Stimulated activated CD4-positive, alpha-beta T cell treated with anti-CD3 and anti-CD28 coated beads, Interleukin-1b, Interleukin-23, amount 100 ng/mL, for 24 hours (primary cell): ENCODE data around the gene DAZAP1.
"Not testable (repeated sequence)": the region's sequence is repeated elsewhere in the genome, so short reads cannot be mapped to it uniquely, and the experiment has no call there.

Experiments
- DNase-seq, 4 experiments: peaks; one replicate each; pipeline ENCODE4 v3.0.0-alpha.2; 2020; ENCODE audit warnings: low read depth in 4 of 4, low spot score in 1 of 4

Gene DAZAP1

DNA sequence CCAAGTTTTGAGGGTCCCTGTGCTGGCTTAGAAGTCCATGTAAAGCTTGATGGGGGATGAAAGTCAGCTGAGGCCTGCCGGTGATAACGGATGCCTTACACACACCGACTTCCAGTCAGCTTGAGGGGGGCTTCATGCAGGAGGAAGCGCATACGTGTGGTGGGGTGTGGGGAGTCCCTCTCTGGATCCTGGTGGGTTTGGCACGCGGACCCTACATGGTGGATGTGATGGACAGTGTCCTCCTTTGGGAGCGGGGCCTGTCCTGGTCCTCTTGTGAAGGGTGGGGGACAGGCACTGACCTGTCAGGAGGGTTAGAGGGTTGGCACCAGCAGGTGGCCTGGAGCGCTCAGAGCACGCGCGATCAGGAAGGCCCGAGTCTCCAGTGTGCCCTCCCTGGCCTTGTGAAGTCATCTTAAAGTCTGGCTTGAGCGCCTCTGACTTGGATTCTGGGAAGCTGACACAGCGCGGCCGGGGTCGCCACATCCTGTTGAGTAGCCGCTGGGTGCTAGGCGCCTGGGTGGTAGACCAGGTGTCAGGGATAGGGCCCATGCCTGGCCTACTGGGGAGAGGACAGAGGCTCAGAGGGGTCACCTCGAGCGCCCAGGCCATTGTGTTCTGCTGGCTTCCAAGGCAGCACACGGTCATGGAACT, 2.9 kb downstream of the DAZAP1 start:
- DNase-seq, result no peak

GRCh38 chr19:1410789-1411188, 3.4 kb downstream of the DAZAP1 start:
- DNase-seq, result no peak

DNA sequence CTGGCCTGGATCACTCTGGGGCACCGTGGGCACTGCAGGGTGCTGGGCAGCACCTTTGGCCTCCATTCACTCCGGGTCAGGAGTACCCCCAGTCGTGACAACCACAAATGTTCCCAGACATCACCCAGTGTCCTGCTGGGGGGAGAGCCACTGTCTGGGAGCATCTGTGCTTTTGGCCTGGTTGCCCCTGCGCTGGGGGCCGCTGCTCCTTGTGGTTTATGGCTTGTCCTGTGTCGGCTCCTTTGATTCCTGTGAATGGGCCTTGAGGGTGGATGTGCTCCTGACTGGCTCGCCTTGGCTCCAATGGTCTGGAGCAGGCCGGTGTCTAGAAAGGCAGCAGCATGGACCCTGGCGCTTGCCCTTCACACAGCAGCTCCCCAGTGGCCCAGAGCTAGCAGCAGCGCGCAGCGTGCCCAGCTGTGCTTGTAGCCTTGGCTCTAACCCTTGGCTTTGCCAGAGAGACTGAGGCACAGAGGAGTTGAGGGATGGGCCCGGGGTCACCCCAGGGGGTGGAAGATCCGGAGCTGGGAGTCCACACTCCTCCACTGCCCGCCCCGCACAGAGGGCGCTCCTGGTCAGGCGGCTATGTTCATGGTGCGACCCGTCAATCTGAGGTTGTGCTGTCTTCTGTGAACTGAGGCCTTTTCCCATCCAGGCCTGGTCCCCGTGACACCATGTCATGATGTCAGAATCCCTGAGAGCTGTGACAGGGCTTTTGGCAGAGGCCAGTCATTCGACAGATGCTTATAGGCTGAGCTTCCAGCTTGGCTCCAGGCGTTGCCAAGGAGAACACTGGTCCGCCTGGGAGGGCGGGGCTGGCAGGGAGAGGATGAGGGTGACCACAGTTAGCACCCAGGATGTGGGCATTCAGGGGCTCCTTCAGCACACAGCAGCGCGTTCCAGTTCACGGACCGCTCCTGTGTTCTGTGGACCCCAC, 4.1 kb downstream of the DAZAP1 start:
- no peak for DNase-seq

GRCh38 chr19:1412323-1412923, 5.0 kb downstream of the DAZAP1 start:
- no peak for DNase-seq

DNA sequence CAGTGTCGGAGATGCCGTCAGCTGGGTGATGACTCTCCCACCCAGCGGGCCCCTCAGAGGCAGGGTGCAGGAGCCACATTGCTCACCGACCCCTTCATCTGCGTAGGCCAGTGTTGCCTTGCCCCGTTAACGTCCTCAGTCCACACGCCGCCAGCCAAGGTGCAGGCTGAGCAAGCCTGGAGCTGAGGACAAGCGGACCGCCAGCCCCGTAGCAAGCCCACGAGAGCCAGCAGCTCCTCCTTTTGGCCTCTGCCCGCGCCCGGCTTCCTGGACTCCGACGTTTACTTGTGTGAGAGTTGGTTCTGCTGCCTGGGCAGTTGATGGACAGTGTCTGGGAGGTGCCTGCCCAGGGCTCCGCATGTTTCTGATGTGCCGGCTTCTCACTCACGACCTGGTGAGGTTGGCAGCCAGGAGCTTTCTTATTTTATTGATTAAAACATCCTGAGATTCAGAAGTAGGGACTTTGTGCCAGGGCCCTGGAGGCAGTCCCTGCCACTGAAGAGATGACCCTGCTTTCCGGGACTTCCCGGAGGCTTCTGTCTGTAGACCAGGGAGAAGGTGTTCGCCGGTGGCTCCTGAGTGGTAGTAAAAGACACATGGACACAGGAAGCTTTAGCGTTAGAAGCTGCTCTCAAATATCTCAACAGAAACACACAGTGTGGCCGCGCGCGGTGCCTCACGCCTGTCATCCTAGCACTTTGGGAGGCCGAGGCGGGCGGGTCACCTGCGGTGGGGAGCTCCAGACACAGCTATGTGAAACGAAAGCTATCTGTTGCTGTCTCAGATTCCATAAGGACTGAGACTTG, 5.8 kb downstream of the DAZAP1 start:
- no peak for DNase-seq

GRCh38 chr19:1416014-1416841, 8.8 kb downstream of the DAZAP1 start:
- DNase-seq, result no peak

DNA sequence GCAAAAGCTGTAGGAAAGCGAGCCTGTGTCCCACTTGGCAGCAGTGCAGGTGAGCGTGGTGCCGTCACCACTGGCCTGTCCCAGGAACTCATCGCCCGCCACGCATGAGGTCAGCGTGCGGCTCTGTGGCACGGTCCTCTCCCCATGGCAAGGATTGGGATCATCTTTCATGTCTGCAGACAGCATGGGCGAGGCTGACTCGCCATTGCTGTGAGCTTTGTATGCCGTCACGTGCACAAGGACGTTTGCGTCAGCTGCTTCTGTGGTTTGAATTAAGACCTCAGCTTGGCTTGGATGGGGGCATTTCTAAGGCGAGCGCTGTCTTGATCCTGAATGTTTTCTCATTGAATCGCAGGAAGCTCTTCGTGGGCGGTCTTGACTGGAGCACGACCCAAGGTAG, 9.8 kb downstream of the DAZAP1 start:
- DNase-seq, result no peak

GRCh38 chr19:1417681-1418495, 10.5 kb downstream of the DAZAP1 start:
- DNase-seq, result no peak

GRCh38 chr19:1418496-1418775, 11.1 kb downstream of the DAZAP1 start:
- DNase-seq, result no peak

DNA sequence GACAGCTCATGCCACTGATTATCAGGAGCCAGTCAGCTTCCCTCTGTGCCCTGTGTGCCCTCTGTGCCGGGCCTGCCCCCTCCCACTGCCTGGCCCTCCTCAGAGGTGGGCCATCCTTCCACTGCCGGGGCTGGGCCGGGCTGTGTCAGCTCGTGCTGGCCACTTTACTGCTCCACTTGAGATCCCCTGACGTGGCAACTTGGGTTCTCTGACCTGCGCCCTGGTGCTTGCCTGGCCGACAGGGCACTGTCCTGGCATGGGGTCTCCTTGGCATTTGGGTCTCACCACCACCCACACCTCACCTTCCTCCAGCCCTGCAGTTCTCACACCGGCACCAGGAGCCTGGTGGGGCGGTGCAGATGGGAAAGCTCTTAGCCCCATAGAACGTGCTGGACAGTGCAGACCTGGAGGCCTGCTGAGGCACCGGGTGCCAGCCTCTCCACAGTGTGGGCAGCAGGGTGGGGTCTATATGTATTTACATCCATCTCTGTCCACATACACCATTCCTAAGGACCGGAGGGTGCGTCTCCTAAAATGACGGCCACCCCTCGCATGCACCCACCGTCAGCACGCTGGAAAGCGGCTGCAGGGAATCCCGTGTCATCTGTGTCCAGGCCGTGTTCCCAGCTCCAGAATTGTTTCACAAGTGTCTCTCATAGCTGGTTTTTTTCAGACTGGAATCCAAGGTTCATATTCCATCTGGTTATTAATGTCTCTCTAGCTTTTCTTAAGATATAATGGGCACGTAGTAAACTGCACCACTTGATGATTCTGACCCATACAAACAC, 11.8 kb downstream of the DAZAP1 start:
- no peak for DNase-seq

- DNase-seq, result not testable (repeated sequence)
Observed at GRCh38 chr19:1420085-1420484, 12.7 kb downstream of the DAZAP1 start.

- DNase-seq, result no peak
Observed at GRCh38 chr19:1420590-1420989, 13.2 kb downstream of the DAZAP1 start.

- DNase-seq, result no peak
Observed at GRCh38 chr19:1421218-1421957, 14.0 kb downstream of the DAZAP1 start.

DNA sequence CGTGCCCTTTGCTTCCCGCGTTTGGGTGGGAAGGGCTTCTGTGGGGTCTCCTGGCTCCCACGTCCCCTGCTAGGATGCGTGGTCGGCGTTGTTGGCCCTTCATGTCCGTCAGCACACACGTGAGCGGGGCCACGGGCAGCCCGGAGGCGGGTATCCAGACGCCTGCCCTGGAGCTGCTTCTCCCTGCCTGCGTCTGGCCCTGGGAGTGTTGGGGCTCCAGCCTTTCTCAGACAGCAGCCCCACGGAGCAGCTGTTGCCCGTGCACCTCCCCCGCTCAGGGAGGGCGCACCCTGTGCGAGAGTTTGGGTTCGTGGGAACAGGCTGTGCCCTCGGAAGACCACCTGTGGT, 14.5 kb downstream of the DAZAP1 start:
- no peak for DNase-seq

DNA sequence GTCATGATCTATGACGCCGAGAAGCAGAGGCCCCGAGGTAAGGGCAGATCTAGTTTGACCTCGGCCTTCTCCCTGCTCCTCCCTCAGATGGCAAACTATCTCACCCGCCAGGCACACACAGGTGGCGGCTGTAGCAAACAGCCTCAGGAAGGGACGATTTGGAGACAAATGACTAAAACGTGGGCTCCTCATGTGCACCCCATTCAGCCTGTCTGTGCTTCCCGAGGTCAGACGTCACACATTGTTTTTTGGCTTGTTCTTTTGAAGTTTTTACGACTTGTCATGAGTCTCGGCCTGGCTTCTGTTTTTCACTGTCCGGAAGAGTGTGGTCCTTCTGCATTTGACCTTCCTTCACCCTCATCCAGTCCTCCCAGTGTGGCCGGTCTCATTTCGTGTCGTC, 15.0 kb downstream of the DAZAP1 start:
- no peak for DNase-seq

DNA sequence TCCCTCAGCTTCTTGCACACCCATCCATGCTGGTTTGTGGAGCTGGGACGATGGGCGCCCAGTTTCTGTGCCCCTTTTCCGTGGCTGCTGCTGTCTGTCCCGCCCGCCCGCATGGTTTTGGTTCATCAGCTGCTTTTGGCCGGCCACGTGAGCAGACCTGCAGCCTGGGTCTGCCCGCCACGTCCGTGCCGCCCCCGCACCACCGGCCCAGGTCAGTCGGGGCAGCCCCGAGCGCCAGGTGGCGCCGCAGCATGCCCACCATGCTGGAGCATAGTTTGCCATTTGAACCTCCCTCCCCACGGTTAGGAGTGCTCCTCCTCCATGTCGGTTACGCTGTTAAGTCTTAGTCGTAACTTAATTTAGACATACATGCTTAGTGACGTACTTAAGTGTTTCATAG, 15.6 kb downstream of the DAZAP1 start:
- DNase-seq, result no peak

GRCh38 chr19:1423436-1424191, 16.2 kb downstream of the DAZAP1 start:
- no peak for DNase-seq
